Mesendoderm (in vitro differentiated cells): ENCODE measurements around the gene EFNA3.

ENCODE experiments used
- DNase-seq: peaks from one replicate; pipeline ENCODE4 v3.0.0; 2013
- H2AK5ac ChIP-seq: 2 replicates; pipeline ENCODE4 v1.6.1; 2013; ENCODE audit warnings: low read length, inconsistent platforms
- H2BK120ac ChIP-seq: 2 replicates; pipeline ENCODE4 v1.6.1; 2013; ENCODE audit warnings: low read depth, mild to moderate bottlenecking, low read length, moderate library complexity, mixed read lengths
- H2BK15ac ChIP-seq: replicated peaks from 2 replicates; pipeline ENCODE4 v1.6.1; 2013; ENCODE audit warnings: low read depth, mild to moderate bottlenecking, moderate library complexity
- H2BK5ac ChIP-seq: 2 replicates; pipeline ENCODE4 v1.6.1; 2013; ENCODE audit warnings: low read length, inconsistent platforms
- H3K18ac ChIP-seq: 2 replicates; pipeline ENCODE4 v1.6.1; 2013; ENCODE audit warnings: mild to moderate bottlenecking, low read length, mixed read lengths
- H3K23ac ChIP-seq: one replicate; pipeline ENCODE4 v1.6.1; 2013; ENCODE audit warnings: low read length
- H3K27ac ChIP-seq: 2 replicates; pipeline ENCODE4 v1.5.1; 2013; ENCODE audit warnings: low read depth, mild to moderate bottlenecking, inconsistent platforms, low read length, moderate library complexity
- H3K27me3 ChIP-seq: 2 replicates; pipeline ENCODE4 v1.6.1; 2013; ENCODE audit warnings: low read length, control low read depth, mild to moderate bottlenecking, inconsistent platforms; ENCODE audit not compliant: insufficient read depth, poor library complexity
- H3K36me3 ChIP-seq: 2 replicates; pipeline ENCODE4 v1.6.1; 2013; ENCODE audit warnings: low read length, inconsistent platforms; ENCODE audit not compliant: control insufficient read depth, insufficient read depth
- H3K4ac ChIP-seq: one replicate; pipeline ENCODE4 v1.6.1; 2013; ENCODE audit warnings: low read depth, mild to moderate bottlenecking, low read length, moderate library complexity
- H3K4me1 ChIP-seq: 2 replicates; pipeline ENCODE4 v1.6.1; 2013; ENCODE audit warnings: low read depth, low read length, inconsistent platforms; ENCODE audit not compliant: control insufficient read depth
- H3K4me2 ChIP-seq: 2 replicates; pipeline ENCODE4 v1.6.1; 2013; ENCODE audit warnings: low read length
- H3K4me3 ChIP-seq: 2 replicates; pipeline ENCODE4 v1.5.1; 2013; ENCODE audit warnings: mild to moderate bottlenecking, low read length
- H3K56ac ChIP-seq: one replicate; pipeline ENCODE4 v1.6.1; 2013; ENCODE audit warnings: low read length
- H3K79me1 ChIP-seq: 2 replicates; pipeline ENCODE4 v1.6.1; 2013; ENCODE audit warnings: low read length, inconsistent platforms
- H3K79me2 ChIP-seq: 2 replicates; pipeline ENCODE4 v1.6.1; 2013; ENCODE audit warnings: mild to moderate bottlenecking, low read length; ENCODE audit not compliant: control insufficient read depth, insufficient read depth
- H3K9ac ChIP-seq: 2 replicates; pipeline ENCODE4 v1.6.1; 2013; ENCODE audit warnings: low read length, inconsistent platforms
- H4K5ac ChIP-seq: one replicate; pipeline ENCODE4 v1.6.1; 2013; ENCODE audit warnings: low read length
- H4K8ac ChIP-seq: one replicate; pipeline ENCODE4 v1.6.1; 2013; ENCODE audit warnings: low read depth, mild to moderate bottlenecking, control low read depth, low read length, moderate library complexity
- WGBS: extraction: QIAGEN DNeasy Blood & Tissue Kit; methylation state at CpG from one replicate; pipeline ENCODE4 v1.1.7; 2013; ENCODE audit warnings: low lambda C conversion rate, missing lambda C conversion rate; ENCODE audit not compliant: insufficient coverage; ENCODE audit errors: extremely low coverage; 5-methylcytosine and 5-hydroxymethylcytosine counted together

Gene EFNA3

GRCh38 chr1:155093911-155094621 is 15.4 kb downstream of the EFNA3 start:
- H2BK120ac ChIP-seq = no peak overlapping the region
- no peak overlapping the region for H3K4me2 ChIP-seq
- H3K79me1 ChIP-seq = no peaks in the 10 kb centered on the region
- no peak overlapping the region for H3K56ac ChIP-seq
- H4K8ac ChIP-seq = no peak overlapping the region
- no peak overlapping the region for H2BK5ac ChIP-seq
- no peak overlapping the region for H3K4me3 ChIP-seq
- H3K9ac ChIP-seq = no peak overlapping the region
- H2AK5ac ChIP-seq = no peak overlapping the region
- no peak overlapping the region for H3K18ac ChIP-seq
- H3K36me3 ChIP-seq = no peaks in the 10 kb centered on the region
- no peak overlapping the region for H3K4ac ChIP-seq
- WGBS = no CpG with 5 or more reads among the region's 13 CpGs
- H3K27me3 ChIP-seq = no peaks in the 10 kb centered on the region
- DNase-seq = peak; percentile 70
- no peaks in the 10 kb centered on the region for H3K4me1 ChIP-seq
- no peak overlapping the region for H4K5ac ChIP-seq
- H2BK15ac ChIP-seq = no peak overlapping the region
- no peak overlapping the region for H3K23ac ChIP-seq
- H3K79me2 ChIP-seq = no peaks in the 10 kb centered on the region
- H3K27ac ChIP-seq = no peak overlapping the region

GRCh38 chr1:155094622-155094948 is 15.9 kb downstream of the EFNA3 start:
- no peaks in the 10 kb centered on the region for H3K36me3 ChIP-seq
- H3K18ac ChIP-seq = no peak overlapping the region
- no peaks in the 10 kb centered on the region for H3K79me2 ChIP-seq
- H2BK5ac ChIP-seq = no peak overlapping the region
- no peak overlapping the region for H2AK5ac ChIP-seq
- H3K23ac ChIP-seq = no peak overlapping the region
- H3K4me2 ChIP-seq = no peak overlapping the region
- no peak overlapping the region for H3K4me3 ChIP-seq
- WGBS = no CpG with 5 or more reads among the region's 2 CpGs
- H3K79me1 ChIP-seq = no peaks in the 10 kb centered on the region
- H2BK120ac ChIP-seq = no peak overlapping the region
- no peak overlapping the region for H2BK15ac ChIP-seq
- no peak for DNase-seq
- no peak overlapping the region for H3K9ac ChIP-seq
- no peaks in the 10 kb centered on the region for H3K27me3 ChIP-seq
- H3K27ac ChIP-seq = no peak overlapping the region
- no peaks in the 10 kb centered on the region for H3K4me1 ChIP-seq
- H3K4ac ChIP-seq = no peak overlapping the region
- H3K56ac ChIP-seq = no peak overlapping the region
- H4K5ac ChIP-seq = no peak overlapping the region
- no peak overlapping the region for H4K8ac ChIP-seq

DNA sequence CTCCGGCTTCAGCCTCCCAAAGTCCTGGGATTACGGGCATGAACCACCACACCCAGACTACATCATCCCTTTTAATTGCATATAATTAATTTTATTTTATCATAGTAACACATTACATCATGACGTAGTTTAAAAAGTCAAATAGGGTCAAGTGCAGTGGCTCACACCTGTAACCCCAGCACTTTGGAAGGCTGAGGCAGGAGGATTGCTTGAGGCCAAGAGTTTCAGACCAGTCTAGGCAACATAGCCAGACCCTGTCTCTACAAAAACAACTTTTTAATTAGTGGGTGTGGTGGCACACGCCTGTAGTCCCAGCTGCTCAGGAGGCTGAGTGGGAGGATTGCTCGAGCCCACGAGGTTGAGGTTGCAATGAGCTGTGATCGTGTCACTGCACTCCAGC is 20.7 kb downstream of the EFNA3 start:
- Histone ChIP-seq H2BK15ac (no peak overlapping the region), H2BK120ac (no peak overlapping the region)
- WGBS = no CpG with 5 or more reads among the region's 7 CpGs

DNA sequence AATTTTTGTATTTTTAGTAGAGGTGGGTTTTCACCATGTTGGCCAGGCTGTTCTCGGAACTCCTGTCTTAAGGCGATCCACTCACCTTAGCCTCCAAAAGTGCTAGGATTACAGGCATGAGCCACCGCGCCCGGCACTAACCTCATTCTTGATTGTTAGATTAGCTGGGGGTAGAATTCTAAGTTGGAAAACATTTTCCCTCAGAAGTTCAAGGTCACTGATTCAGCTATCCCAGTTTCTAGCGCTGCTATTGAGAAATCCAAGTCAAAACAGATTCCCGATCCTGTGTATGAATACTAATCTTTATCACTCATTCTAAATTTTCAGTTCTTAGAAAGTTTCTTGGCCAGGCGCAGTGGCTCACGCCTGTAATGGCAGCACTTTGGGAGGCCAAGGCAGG is 24.7 kb downstream of the EFNA3 start:
- Histone ChIP-seq H2BK15ac (no peak overlapping the region), H3K56ac (no peak overlapping the region), H2BK5ac (no peak overlapping the region), H2AK5ac (no peak overlapping the region), H4K5ac (no peak overlapping the region), H3K18ac (no peak overlapping the region), H4K8ac (no peak overlapping the region), H3K4ac (no peak overlapping the region), H3K4me1 (no peaks in the 10 kb centered on the region), H3K4me2 (no peak overlapping the region), H3K4me3 (no peak overlapping the region), H2BK120ac (no peak overlapping the region), H3K79me1 (no peaks in the 10 kb centered on the region), H3K9ac (no peak overlapping the region), H3K79me2 (no peaks in the 10 kb centered on the region), H3K27me3 (no peaks in the 10 kb centered on the region), H3K27ac (no peak overlapping the region), H3K23ac (no peak overlapping the region), H3K36me3 (no peaks in the 10 kb centered on the region)
- no CpG with 5 or more reads among the region's 9 CpGs for WGBS
- no peak for DNase-seq

More for the DNA sequence above, 20.7 kb downstream of the EFNA3 start:
- H3K79me1 ChIP-seq = no peaks in the 10 kb centered on the region
- H4K8ac ChIP-seq = no peak overlapping the region
- H3K27me3 ChIP-seq = no peaks in the 10 kb centered on the region
- no peak overlapping the region for H3K4me2 ChIP-seq
- no peak overlapping the region for H3K56ac ChIP-seq
- no peak for DNase-seq
- no peak overlapping the region for H3K4me3 ChIP-seq
- H4K5ac ChIP-seq = no peak overlapping the region
- H3K4me1 ChIP-seq = no peaks in the 10 kb centered on the region
- H3K4ac ChIP-seq = no peak overlapping the region
- H3K36me3 ChIP-seq = no peaks in the 10 kb centered on the region
- no peak overlapping the region for H3K18ac ChIP-seq
- H3K23ac ChIP-seq = no peak overlapping the region
- H2BK5ac ChIP-seq = no peak overlapping the region
- H2AK5ac ChIP-seq = no peak overlapping the region
- H3K79me2 ChIP-seq = no peaks in the 10 kb centered on the region
- no peak overlapping the region for H3K27ac ChIP-seq
- no peak overlapping the region for H3K9ac ChIP-seq

DNA sequence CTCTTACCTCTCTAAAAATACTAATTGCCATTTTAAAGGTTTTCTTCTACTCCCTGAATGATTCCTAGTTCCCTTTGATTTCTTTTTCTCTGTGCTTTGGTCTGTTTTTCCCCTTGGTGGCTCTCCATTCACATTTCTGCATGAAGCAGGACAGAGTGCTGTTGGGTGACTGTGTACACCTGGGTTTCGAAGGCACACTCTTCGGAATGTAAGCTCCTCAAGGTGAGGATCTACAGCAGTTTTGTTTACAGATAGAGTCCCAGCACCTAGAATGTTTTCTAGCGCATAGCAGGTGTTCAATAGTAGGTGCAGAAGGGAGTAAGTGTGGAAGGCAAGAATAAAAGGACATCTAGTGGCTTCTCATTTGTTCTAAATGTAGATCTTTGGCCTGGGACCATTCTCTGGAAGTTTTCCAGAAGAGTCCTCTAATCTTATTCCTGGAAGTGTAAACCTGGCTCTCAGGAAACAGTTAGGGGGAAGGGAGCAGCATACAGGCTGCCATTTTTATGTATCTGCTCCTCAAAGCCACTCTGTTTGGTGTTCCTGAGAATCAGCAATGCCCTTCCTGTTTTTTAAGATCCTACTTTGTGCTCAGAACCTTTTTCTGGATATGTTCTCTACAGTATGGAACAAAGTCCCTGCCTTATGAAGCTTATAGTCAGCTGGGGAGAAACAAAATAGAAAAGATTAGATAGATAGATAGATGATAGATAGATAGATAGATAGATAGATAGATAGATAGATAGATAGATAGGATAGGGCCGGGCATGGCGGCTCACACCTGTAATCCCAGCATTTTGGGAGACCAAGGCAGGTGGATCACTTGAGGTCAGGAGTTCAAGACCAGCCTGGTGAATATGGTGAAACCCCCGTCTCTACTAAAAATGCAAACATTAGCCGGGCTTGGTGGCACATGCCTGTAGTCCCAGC is 26.2 kb downstream of the EFNA3 start:
- no peak for DNase-seq
- Histone ChIP-seq H3K56ac (no peak overlapping the region), H2BK120ac (no peak overlapping the region), H3K4ac (no peak overlapping the region), H3K4me1 (no peaks in the 10 kb centered on the region), H3K79me2 (no peaks in the 10 kb centered on the region), H3K4me2 (no peak overlapping the region), H3K4me3 (no peak overlapping the region), H3K27ac (no peak overlapping the region), H3K18ac (no peak overlapping the region), H2AK5ac (no peak overlapping the region), H3K9ac (no peak overlapping the region), H3K36me3 (no peaks in the 10 kb centered on the region), H4K5ac (no peak overlapping the region), H4K8ac (no peak overlapping the region), H3K23ac (no peak overlapping the region), H3K79me1 (no peaks in the 10 kb centered on the region), H2BK15ac (no peak overlapping the region), H3K27me3 (no peaks in the 10 kb centered on the region), H2BK5ac (no peak overlapping the region)
- no CpG with 5 or more reads among the region's 7 CpGs for WGBS
